Neural crest cell (in vitro differentiated cells): ENCODE measurements around the gene GAS6. TPM values are rescaled to one million over a fixed set of nuclear protein-coding genes. Genes with fewer than 3 reads are reported as not detected.

Experiments used
- DNase-seq: peaks from one replicate; pipeline ENCODE4 v3.0.0; 2021; ENCODE audit warnings: low read depth, mixed read lengths, low spot score
- H3K27ac Mint-ChIP-seq: one replicate; pipeline ENCODE4 v1.8.0; 2021; ENCODE audit warnings: mild to moderate bottlenecking, mixed read lengths; ENCODE audit not compliant: unreplicated experiment
- H3K27me3 Mint-ChIP-seq: 2 replicates; pipeline ENCODE4 v1.8.0; 2021; ENCODE audit warnings: low read depth, mild to moderate bottlenecking, mixed read lengths
- H3K36me3 Mint-ChIP-seq: 2 replicates; pipeline ENCODE4 v1.8.0; 2021; ENCODE audit warnings: low read depth, mild to moderate bottlenecking, mixed read lengths
- H3K4me1 Mint-ChIP-seq: 2 replicates; pipeline ENCODE4 v1.8.0; 2021; ENCODE audit warnings: mixed read lengths
- H3K4me3 Mint-ChIP-seq: one replicate; pipeline ENCODE4 v1.8.0; 2021; ENCODE audit warnings: mild to moderate bottlenecking, mixed read lengths
- H3K9me3 Mint-ChIP-seq: 2 replicates; pipeline ENCODE4 v1.8.0; 2021; ENCODE audit warnings: mixed read lengths
- total RNA-seq: library from RNA; stranded (reverse); gene quantifications from 2 replicates; pipeline ENCODE4 v1.2.1, GENCODE V29; 2021
- TF ChIP-seq, protein P1 (sequence below): fragments of 200-600 bp; sonication (generic); conservative IDR thresholded peaks from 2 replicates; pipeline ENCODE4 v1.5.0; 2021; ENCODE audit warnings: antibody characterized with exemption, mild to moderate bottlenecking

The GAS6 gene
- total RNA-seq, 1 donor from 2014 or later: 9.0 TPM

- Mint-ChIP-seq H3K4me1 (no peaks in the 10 kb centered on the region), H3K9me3 (no peaks in the 10 kb centered on the region), H3K36me3 (no peaks in the 10 kb centered on the region), H3K27ac (no peak overlapping the region), H3K27me3 (no peaks in the 10 kb centered on the region), H3K4me3 (no peak overlapping the region)
- TF ChIP-seq, protein P1, sequence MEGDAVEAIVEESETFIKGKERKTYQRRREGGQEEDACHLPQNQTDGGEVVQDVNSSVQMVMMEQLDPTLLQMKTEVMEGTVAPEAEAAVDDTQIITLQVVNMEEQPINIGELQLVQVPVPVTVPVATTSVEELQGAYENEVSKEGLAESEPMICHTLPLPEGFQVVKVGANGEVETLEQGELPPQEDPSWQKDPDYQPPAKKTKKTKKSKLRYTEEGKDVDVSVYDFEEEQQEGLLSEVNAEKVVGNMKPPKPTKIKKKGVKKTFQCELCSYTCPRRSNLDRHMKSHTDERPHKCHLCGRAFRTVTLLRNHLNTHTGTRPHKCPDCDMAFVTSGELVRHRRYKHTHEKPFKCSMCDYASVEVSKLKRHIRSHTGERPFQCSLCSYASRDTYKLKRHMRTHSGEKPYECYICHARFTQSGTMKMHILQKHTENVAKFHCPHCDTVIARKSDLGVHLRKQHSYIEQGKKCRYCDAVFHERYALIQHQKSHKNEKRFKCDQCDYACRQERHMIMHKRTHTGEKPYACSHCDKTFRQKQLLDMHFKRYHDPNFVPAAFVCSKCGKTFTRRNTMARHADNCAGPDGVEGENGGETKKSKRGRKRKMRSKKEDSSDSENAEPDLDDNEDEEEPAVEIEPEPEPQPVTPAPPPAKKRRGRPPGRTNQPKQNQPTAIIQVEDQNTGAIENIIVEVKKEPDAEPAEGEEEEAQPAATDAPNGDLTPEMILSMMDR: no peak
- DNase-seq: no peak
Observed at GRCh38 chr13:113811081-113811928, 52.6 kb downstream of the GAS6 start.

DNA sequence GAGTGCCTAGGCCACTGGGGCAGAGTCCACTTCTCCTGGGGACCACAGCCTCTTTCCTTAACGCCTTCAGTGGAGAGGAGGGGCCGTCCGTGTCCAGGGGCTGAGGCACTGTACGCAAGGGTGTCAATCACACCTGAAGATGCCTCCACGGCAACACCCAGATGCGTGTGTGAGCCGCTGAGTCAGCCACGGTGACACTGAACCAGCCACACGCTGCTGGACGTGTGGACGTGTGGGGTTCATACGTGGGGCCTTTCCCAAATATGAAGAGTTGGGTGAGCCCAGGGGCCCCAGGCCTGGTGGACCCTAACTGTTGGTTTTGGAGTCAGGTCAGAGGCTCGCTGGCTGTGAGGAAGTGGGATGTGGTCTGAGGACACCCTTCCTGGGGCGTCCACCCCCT is 53.2 kb downstream of the GAS6 start:
- no peaks in the 10 kb centered on the region for H3K27me3 Mint-ChIP-seq
- no peaks in the 10 kb centered on the region for H3K9me3 Mint-ChIP-seq
- no peak for DNase-seq
- H3K4me3 Mint-ChIP-seq: no peak overlapping the region
- no peak overlapping the region for H3K27ac Mint-ChIP-seq
- TF ChIP-seq, protein P1: no peak
- H3K4me1 Mint-ChIP-seq: no peaks in the 10 kb centered on the region
- no peaks in the 10 kb centered on the region for H3K36me3 Mint-ChIP-seq

GRCh38 chr13:113809934-113810333 is 53.9 kb downstream of the GAS6 start:
- Mint-ChIP-seq H3K36me3 (no peaks in the 10 kb centered on the region), H3K9me3 (no peaks in the 10 kb centered on the region), H3K4me3 (no peak overlapping the region), H3K27me3 (no peaks in the 10 kb centered on the region), H3K4me1 (no peaks in the 10 kb centered on the region), H3K27ac (no peak overlapping the region)
- TF ChIP-seq, protein P1: no peak
- DNase-seq: no peak

DNA sequence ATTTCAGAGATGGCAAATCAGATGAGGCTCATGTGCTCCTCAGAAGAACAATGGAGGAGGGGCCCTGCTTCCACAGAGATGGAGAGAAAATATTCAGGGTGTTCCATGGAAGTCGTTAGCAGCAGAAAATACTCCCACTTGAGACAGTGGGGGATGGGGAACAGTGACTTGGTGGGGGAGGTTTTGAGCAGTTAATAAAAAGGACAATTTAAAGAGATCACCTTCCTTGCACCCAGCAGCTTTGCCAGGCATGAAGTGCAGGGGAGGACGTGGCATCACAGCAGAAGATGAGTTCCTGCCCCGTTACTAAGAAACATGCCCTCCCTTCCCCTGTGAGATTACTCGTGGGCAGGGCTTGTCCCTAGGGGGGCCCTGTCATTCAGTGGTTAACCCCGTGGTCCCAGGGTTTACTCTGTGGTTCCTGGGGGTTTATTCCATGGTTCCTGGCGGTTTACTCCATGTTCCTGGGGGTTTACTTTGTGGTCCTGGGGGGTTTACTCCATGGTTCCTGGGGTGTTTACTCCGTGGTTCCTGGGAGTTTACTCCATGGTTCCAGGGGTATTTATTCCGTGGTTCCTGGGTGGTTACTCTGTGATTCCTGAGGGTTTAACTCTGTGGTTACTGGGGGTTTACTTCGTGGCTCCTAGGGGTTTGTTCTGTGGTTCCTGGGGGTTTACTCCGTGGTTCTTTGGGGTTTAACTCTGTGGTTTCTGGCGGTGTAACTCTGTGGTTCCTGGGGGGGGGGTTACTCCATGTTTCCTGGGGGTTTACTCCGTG is 55.6 kb downstream of the GAS6 start:
- H3K27me3 Mint-ChIP-seq: no peaks in the 10 kb centered on the region
- no peak for DNase-seq
- no peak overlapping the region for H3K27ac Mint-ChIP-seq
- no peaks in the 10 kb centered on the region for H3K36me3 Mint-ChIP-seq
- TF ChIP-seq, protein P1: no peak
- no peak overlapping the region for H3K4me3 Mint-ChIP-seq
- no peaks in the 10 kb centered on the region for H3K4me1 Mint-ChIP-seq
- H3K9me3 Mint-ChIP-seq: no peaks in the 10 kb centered on the region

GRCh38 chr13:113806526-113806925 is 57.4 kb downstream of the GAS6 start:
- H3K27me3 Mint-ChIP-seq: no peaks in the 10 kb centered on the region

More at GRCh38 chr13:113806526-113806925, 57.4 kb downstream of the GAS6 start:
- DNase-seq: no peak
- TF ChIP-seq, protein P1: no peak
- Mint-ChIP-seq H3K9me3 (no peaks in the 10 kb centered on the region), H3K4me3 (no peak overlapping the region), H3K36me3 (no peaks in the 10 kb centered on the region), H3K4me1 (peaks cover 6% of the 10 kb centered on the region), H3K27ac (no peak overlapping the region)
